Liver (tissue), 9 donors: ENCODE results near the gene WRNIP1. TPM values are rescaled to one million over a fixed set of nuclear protein-coding genes. Genes with fewer than 3 reads are reported as not detected.

Experiments
- DNase-seq: peaks from one replicate; pipeline ENCODE4 v3.0.0-alpha.2; 2017; ENCODE audit warnings: low spot score
- H3K27ac ChIP-seq, 2 donors: one replicate each; pipeline ENCODE4 v1.7.0; 2013; ENCODE audit warnings: inconsistent platforms in 2 of 2, low read length in 2 of 2, control low read depth in 1 of 2, low read depth in 1 of 2, mild to moderate bottlenecking in 1 of 2
- H3K27me3 ChIP-seq, 4 donors: one replicate each; pipeline versions ENCODE4 v1.6.1 to v1.7.0; 2013; ENCODE audit warnings: low read length in 3 of 4, inconsistent platforms in 1 of 4, mild to moderate bottlenecking in 1 of 4, moderate library complexity in 1 of 4; ENCODE audit not compliant: control insufficient read depth in 4 of 4, insufficient read depth in 4 of 4
- H3K36me3 ChIP-seq, 4 donors: one replicate each; pipeline versions ENCODE4 v1.6.1 to v1.7.0; 2013; ENCODE audit warnings: low read length in 3 of 4, mild to moderate bottlenecking in 3 of 4, low read depth in 1 of 4, moderate library complexity in 1 of 4; ENCODE audit not compliant: control insufficient read depth in 4 of 4, insufficient read depth in 3 of 4
- H3K4me1 ChIP-seq, 4 donors: one replicate each; pipeline versions ENCODE4 v1.6.1 to v1.7.0; 2013; ENCODE audit warnings: low read length in 3 of 4, mild to moderate bottlenecking in 3 of 4, moderate library complexity in 1 of 4; ENCODE audit not compliant: control insufficient read depth in 4 of 4, insufficient read depth in 4 of 4
- H3K4me3 ChIP-seq, 3 donors: one replicate each; pipeline versions ENCODE4 v1.6.1 to v1.7.0; 2013; ENCODE audit warnings: low read length in 3 of 3, control low read depth in 1 of 3, low read depth in 1 of 3, mild to moderate bottlenecking in 1 of 3
- H3K9ac ChIP-seq, 2 donors: one replicate each; pipeline ENCODE4 v1.7.0; 2013; ENCODE audit warnings: low read length in 2 of 2, mild to moderate bottlenecking in 2 of 2, moderate library complexity in 2 of 2, control low read depth in 1 of 2, low read depth in 1 of 2
- H3K9me3 ChIP-seq, 4 donors: one replicate each; pipeline versions ENCODE4 v1.6.1 to v1.7.0; 2013; ENCODE audit warnings: low read length in 3 of 4; ENCODE audit not compliant: control insufficient read depth in 4 of 4
- ATF3 ChIP-seq: IDR thresholded peaks from 2 replicates; pipeline ENCODE4 v1.6.1; 2016; ENCODE audit warnings: antibody characterized with exemption
- CTCF ChIP-seq: fragments of 150-350 bp; IDR thresholded peaks from 2 replicates; pipeline ENCODE4 v1.5.1; 2017; ENCODE audit warnings: improper control_type of control experiment, low read depth, low read length; ENCODE audit not compliant: missing input control
- EGR1 ChIP-seq, 2 donors: IDR thresholded peaks; 2 replicates each; pipeline ENCODE4 v1.6.1; 2016 to 2018; ENCODE audit warnings: antibody characterized with exemption in 2 of 2, low read depth in 2 of 2
- FOXA1 ChIP-seq: IDR thresholded peaks from 2 replicates; pipeline ENCODE4 v1.6.1; 2016; ENCODE audit warnings: antibody characterized with exemption
- GABPA ChIP-seq, 2 donors: IDR thresholded peaks in 1 of 2; conservative IDR thresholded peaks in 1 of 2; 2 replicates each; pipeline ENCODE4 v1.6.1; 2016; ENCODE audit warnings: antibody characterized with exemption in 2 of 2, mild to moderate bottlenecking in 1 of 2, moderate library complexity in 1 of 2
- HNF4A ChIP-seq, 2 donors: conservative IDR thresholded peaks; 2 replicates each; pipeline ENCODE4 v1.6.1; 2016; ENCODE audit warnings: antibody characterized with exemption in 2 of 2, mild to moderate bottlenecking in 2 of 2
- HNF4G ChIP-seq: IDR thresholded peaks from 2 replicates; pipeline ENCODE4 v1.6.1; 2016; ENCODE audit warnings: antibody characterized with exemption
- JUND ChIP-seq, 2 donors: IDR thresholded peaks; 2 replicates each; pipeline ENCODE4 v1.6.1; 2016; ENCODE audit warnings: antibody characterized with exemption in 2 of 2
- MAX ChIP-seq: IDR thresholded peaks from 2 replicates; pipeline ENCODE4 v1.6.1; 2016; ENCODE audit warnings: antibody characterized with exemption
- NR2F2 ChIP-seq: IDR thresholded peaks from 2 replicates; pipeline ENCODE4 v1.6.1; 2016; ENCODE audit warnings: antibody characterized with exemption
- RAD21 ChIP-seq, 2 donors: IDR thresholded peaks; 2 replicates each; pipeline ENCODE4 v1.6.1; 2016; ENCODE audit warnings: antibody characterized with exemption in 2 of 2, mild to moderate bottlenecking in 2 of 2
- REST ChIP-seq: IDR thresholded peaks from 2 replicates; pipeline ENCODE4 v1.6.1; 2016; ENCODE audit warnings: antibody characterized with exemption, mild to moderate bottlenecking
- RXRA ChIP-seq, 2 donors: IDR thresholded peaks; 2 replicates each; pipeline ENCODE4 v1.6.1; 2017 to 2018; ENCODE audit warnings: antibody characterized with exemption in 2 of 2, mild to moderate bottlenecking in 1 of 2
- SP1 ChIP-seq: IDR thresholded peaks from 2 replicates; pipeline ENCODE4 v1.6.1; 2018; ENCODE audit warnings: antibody characterized with exemption, mild to moderate bottlenecking
- TAF1 ChIP-seq: conservative IDR thresholded peaks from 2 replicates; pipeline ENCODE4 v1.6.1; 2016; ENCODE audit warnings: antibody characterized with exemption, mild to moderate bottlenecking
- YY1 ChIP-seq: IDR thresholded peaks from 2 replicates; pipeline ENCODE4 v1.6.1; 2016; ENCODE audit warnings: antibody characterized with exemption, mild to moderate bottlenecking
- WGBS: extraction: QIAGEN DNeasy Blood & Tissue Kit; methylation state at CpG from one replicate; pipeline ENCODE4 v1.1.7; 2013; 5-methylcytosine and 5-hydroxymethylcytosine counted together
- polyA plus RNA-seq, 2 donors: library from polyadenylated mRNA; stranded (reverse) in 1 of 2; unstranded in 1 of 2; fragments of 200-250 nt in 1 of 2; fragments of >200 nt in 1 of 2; fragmentation: Nextera tagmentation in 1 of 2; extraction: Ambion mirVana in 1 of 2; gene quantifications; one replicate each; pipeline versions ENCODE4 v1.2.1 to v1.2.3, GENCODE V29; 2013 to 2015
- total RNA-seq, 2 donors: library from RNA; depleted of rRNA; stranded (reverse); fragments of >200 nt; gene quantifications; one replicate each; pipeline ENCODE4 v1.2.3, GENCODE V29; 2014
- donor health status: healthy.
- donor health status: healthy.
- donor health status: healthy.
- donor health status: healthy.
- donor health status: healthy.

Gene WRNIP1
- total and polyA plus RNA-seq, 4 donors = 10.0 to 32.7 (median 23.9) TPM

- TF ChIP-seq RAD21 (IDR thresholded peaks at IDR 0.05) = no peak
- no peak for TF ChIP-seq HNF4A (conservative IDR thresholded peaks at IDR 0.05)
Measured at GRCh38 chr6:2773449-2773848, 8.3 kb downstream of the WRNIP1 start (continued).

GRCh38 chr6:2775003-2775402 lies 9.8 kb downstream of the WRNIP1 start:
- Histone ChIP-seq H3K4me1 (peaks cover 0 to 18% (median 8%) of the 10 kb centered on the region in 4 donors), H3K9ac (no peak overlapping the region), H3K4me3 (no peak overlapping the region), H3K27me3 (no peaks in the 10 kb centered on the region), H3K9me3 (no peaks in the 10 kb centered on the region), H3K27ac (no peak overlapping the region), H3K36me3 (peaks cover 3 to 10% (median 8%) of the 10 kb centered on the region in 4 donors)
- DNase-seq = no peak
- WGBS = 93% methylated on average over 1 of the region's 1 CpG
- TF ChIP-seq HNF4A (conservative IDR thresholded peaks at IDR 0.05) = no peak
- no peak for TF ChIP-seq ATF3
- TF ChIP-seq RAD21 (IDR thresholded peaks at IDR 0.05) = no peak
- TF ChIP-seq FOXA1 = no peak
- no peak for TF ChIP-seq TAF1

GRCh38 chr6:2777249-2777648 lies 12.1 kb downstream of the WRNIP1 start:
- Histone ChIP-seq H3K4me1 (peaks cover 0 to 7% (median 4%) of the 10 kb centered on the region in 4 donors), H3K9ac (no peak overlapping the region), H3K36me3 (peaks cover 2 to 20% (median 15%) of the 10 kb centered on the region in 4 donors), H3K9me3 (no peaks in the 10 kb centered on the region), H3K4me3 (no peak overlapping the region), H3K27me3 (no peaks in the 10 kb centered on the region), H3K27ac (no peak overlapping the region)
- no peak for DNase-seq
- TF ChIP-seq NR2F2 (no peak), JUND (IDR thresholded peaks at IDR 0.05) (no peak), GABPA (IDR thresholded peaks at IDR 0.05 in 1 of 2, conservative IDR thresholded peaks at IDR 0.05 in 1 of 2) (no peak), CTCF (no peak), HNF4A (conservative IDR thresholded peaks at IDR 0.05) (no peak), RAD21 (IDR thresholded peaks at IDR 0.05) (no peak), SP1 (no peak), REST (no peak), MAX (no peak), TAF1 (no peak), HNF4G (no peak), YY1 (no peak), RXRA (IDR thresholded peaks at IDR 0.05) (no peak), FOXA1 (no peak), EGR1 (IDR thresholded peaks at IDR 0.05; ENCODE audit: low read depth in 2 of 2) (no peak)
- 96% methylated on average over 3 of the region's 3 CpGs for WGBS
